Liver (tissue), 3 donors: Measurements from ENCODE around the gene AKR1B15.

Experiments
- ATF3 ChIP-seq: IDR thresholded peaks from 2 replicates; pipeline ENCODE4 v1.6.1; 2016; ENCODE audit warnings: antibody characterized with exemption
- CTCF ChIP-seq: fragments of 150-350 bp; IDR thresholded peaks from 2 replicates; pipeline ENCODE4 v1.5.1; 2017; ENCODE audit warnings: improper control_type of control experiment, low read depth, low read length; ENCODE audit not compliant: missing input control
- FOXA1 ChIP-seq: IDR thresholded peaks from 2 replicates; pipeline ENCODE4 v1.6.1; 2016; ENCODE audit warnings: antibody characterized with exemption
- HNF4A ChIP-seq, 2 donors: conservative IDR thresholded peaks; 2 replicates each; pipeline ENCODE4 v1.6.1; 2016; ENCODE audit warnings: antibody characterized with exemption in 2 of 2, mild to moderate bottlenecking in 2 of 2
- MAX ChIP-seq: IDR thresholded peaks from 2 replicates; pipeline ENCODE4 v1.6.1; 2016; ENCODE audit warnings: antibody characterized with exemption
- RAD21 ChIP-seq, 2 donors: IDR thresholded peaks; 2 replicates each; pipeline ENCODE4 v1.6.1; 2016; ENCODE audit warnings: antibody characterized with exemption in 2 of 2, mild to moderate bottlenecking in 2 of 2
- REST ChIP-seq: IDR thresholded peaks from 2 replicates; pipeline ENCODE4 v1.6.1; 2016; ENCODE audit warnings: antibody characterized with exemption, mild to moderate bottlenecking
- SP1 ChIP-seq: IDR thresholded peaks from 2 replicates; pipeline ENCODE4 v1.6.1; 2018; ENCODE audit warnings: antibody characterized with exemption, mild to moderate bottlenecking
- TAF1 ChIP-seq: conservative IDR thresholded peaks from 2 replicates; pipeline ENCODE4 v1.6.1; 2016; ENCODE audit warnings: antibody characterized with exemption, mild to moderate bottlenecking
- donor health status: healthy.
- donor health status: healthy.

- TF ChIP-seq MAX: no peak
- no peak for TF ChIP-seq CTCF
- no peak for TF ChIP-seq TAF1
- no peak for TF ChIP-seq RAD21 (IDR thresholded peaks at IDR 0.05)
- TF ChIP-seq SP1: no peak
- TF ChIP-seq FOXA1: no peak
- TF ChIP-seq ATF3: no peak
- TF ChIP-seq REST: no peak
- no peak for TF ChIP-seq HNF4A (conservative IDR thresholded peaks at IDR 0.05)
Observed at GRCh38 chr7:134599371-134599770, 50.5 kb downstream of the AKR1B15 start.
